ENCODE results near the gene MUC15.
"Not testable (repeated sequence)": the region's sequence is repeated elsewhere in the genome, so short reads cannot be mapped to it uniquely, and the experiment has no call there.

MUC15 gene

GRCh38 chr11:26571861-26572654, at the start of gene MUC15:
TSS of gene MUC15 (minus strand) at chr11:26572263. CDS start at chr11:26567094, 5,169 bp downstream.
- no peak for DNase-seq

GRCh38 chr11:26621132-26621531, 49.1 kb upstream of the MUC15 start:
- no peak for DNase-seq

- no peak for DNase-seq
These were observed 48.4 kb upstream of the MUC15 start for GRCh38 chr11:26620282-26621045.

GRCh38 chr11:26618441-26618840, 46.4 kb upstream of the MUC15 start:
- no peak for DNase-seq

GRCh38 chr11:26613759-26614158, 41.7 kb upstream of the MUC15 start:
- DNase-seq: no peak

GRCh38 chr11:26608507-26609146, 36.6 kb upstream of the MUC15 start:
- no peak for DNase-seq

GRCh38 chr11:26607725-26608506, 35.9 kb upstream of the MUC15 start:
- DNase-seq: no peak

- no peak for DNase-seq
These were observed 27.9 kb upstream of the MUC15 start for GRCh38 chr11:26599876-26600434.

GRCh38 chr11:26599425-26599824, 27.4 kb upstream of the MUC15 start:
- no peak for DNase-seq

GRCh38 chr11:26597899-26598298, 25.8 kb upstream of the MUC15 start:
- DNase-seq: no peak

- DNase-seq: not testable (repeated sequence)
These were observed 25.1 kb upstream of the MUC15 start for GRCh38 chr11:26597049-26597689.

- not testable (repeated sequence) for DNase-seq
These were observed 23.3 kb upstream of the MUC15 start for GRCh38 chr11:26595207-26595865.

- DNase-seq: no peak
These were observed 21.6 kb upstream of the MUC15 start for GRCh38 chr11:26593691-26594090.

- no peak for DNase-seq
These were observed 15.0 kb upstream of the MUC15 start for GRCh38 chr11:26587073-26587472.

- no peak for DNase-seq
These were observed 12.8 kb upstream of the MUC15 start for GRCh38 chr11:26584818-26585217.

GRCh38 chr11:26583550-26583949, 11.5 kb upstream of the MUC15 start:
- DNase-seq: no peak

- DNase-seq: no peak
These were observed 8.9 kb upstream of the MUC15 start for GRCh38 chr11:26580929-26581328.

- no peak for DNase-seq
These were observed 7.6 kb upstream of the MUC15 start for GRCh38 chr11:26579683-26580082.

- DNase-seq: no peak
These were observed 7.1 kb upstream of the MUC15 start for GRCh38 chr11:26578998-26579661.

- DNase-seq: no peak
These were observed 3.9 kb upstream of the MUC15 start for GRCh38 chr11:26575946-26576345.

- DNase-seq: no peak
These were observed 1.8 kb upstream of the MUC15 start for GRCh38 chr11:26573896-26574295.

Measured in stimulated activated CD4-positive, alpha-beta T cell treated with anti-CD3 and anti-CD28 coated beads, Interleukin-4, amount 100 ng/mL, for 24 hours (primary cell).